Vagina (tissue), 2 donors: ENCODE measurements around the gene DENND5A.

Source experiments
- POLR2A ChIP-seq, 2 donors: fragments of 450-650 bp; IDR thresholded peaks; one replicate each; pipeline ENCODE4 v1.6.1; 2017; ENCODE audit warnings: antibody characterized with exemption in 2 of 2, mild to moderate bottlenecking in 2 of 2, moderate library complexity in 2 of 2
- POLR2AphosphoS5 ChIP-seq, 2 donors: sonication (generic); formaldehyde crosslinking; IDR thresholded peaks; one replicate each; pipeline ENCODE4 v1.9.0; 2017; ENCODE audit warnings: antibody characterized with exemption in 2 of 2, mild to moderate bottlenecking in 2 of 2, low read depth in 1 of 2; ENCODE audit not compliant: insufficient read depth in 1 of 2
- TF ChIP-seq, protein P1 (sequence below), 3 experiments: fragments of 450-650 bp in 2 of 3; fragments of 200-600 bp in 1 of 3; sonication (generic) in 1 of 3; IDR thresholded peaks; one replicate each; pipeline ENCODE4 v1.5.1; 2017 to 2019; ENCODE audit warnings: antibody characterized with exemption in 3 of 3, mild to moderate bottlenecking in 2 of 3, moderate library complexity in 2 of 3

DNA sequence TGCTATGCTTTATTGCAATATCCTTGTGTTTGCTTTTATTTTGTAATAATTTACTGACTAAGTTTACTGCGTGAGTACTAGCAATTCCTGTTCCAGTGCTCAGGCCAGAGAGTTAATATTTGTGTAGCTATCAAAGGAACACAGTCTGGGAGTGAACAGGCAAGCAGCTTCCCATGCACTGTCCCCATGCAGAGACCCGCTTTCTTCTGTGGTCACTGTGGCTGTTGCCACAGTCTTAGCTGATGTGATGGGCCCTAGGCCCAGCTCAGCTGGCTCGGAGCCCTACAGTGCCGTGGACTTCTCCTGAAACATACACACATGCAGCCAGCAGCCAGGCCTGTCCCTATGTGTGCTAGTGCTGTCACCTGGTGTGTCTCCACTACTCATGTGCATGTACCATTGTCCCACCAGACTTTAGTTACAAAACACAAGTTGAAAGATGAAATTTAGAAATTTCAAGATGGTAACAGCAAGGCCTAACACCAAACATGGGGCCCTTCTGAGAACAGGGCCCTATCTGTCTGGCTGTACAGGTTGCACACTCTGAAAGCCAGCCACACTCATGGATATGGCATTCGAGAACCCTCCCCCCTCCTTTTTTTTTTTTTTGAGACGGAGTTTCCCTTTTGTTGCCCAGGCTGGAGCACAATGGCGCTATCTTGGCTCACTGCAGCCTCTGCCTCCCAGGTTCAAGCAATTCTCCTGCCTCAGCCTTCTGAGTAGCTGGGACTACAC lies 161.4 kb downstream of the DENND5A start:
- TF ChIP-seq POLR2A (IDR thresholded peaks at IDR 0.05) (no peak), POLR2AphosphoS5 (IDR thresholded peaks at IDR 0.05; ENCODE audit: insufficient read depth in 1 of 2, low read depth in 1 of 2) (no peak)
- TF ChIP-seq, protein P1, sequence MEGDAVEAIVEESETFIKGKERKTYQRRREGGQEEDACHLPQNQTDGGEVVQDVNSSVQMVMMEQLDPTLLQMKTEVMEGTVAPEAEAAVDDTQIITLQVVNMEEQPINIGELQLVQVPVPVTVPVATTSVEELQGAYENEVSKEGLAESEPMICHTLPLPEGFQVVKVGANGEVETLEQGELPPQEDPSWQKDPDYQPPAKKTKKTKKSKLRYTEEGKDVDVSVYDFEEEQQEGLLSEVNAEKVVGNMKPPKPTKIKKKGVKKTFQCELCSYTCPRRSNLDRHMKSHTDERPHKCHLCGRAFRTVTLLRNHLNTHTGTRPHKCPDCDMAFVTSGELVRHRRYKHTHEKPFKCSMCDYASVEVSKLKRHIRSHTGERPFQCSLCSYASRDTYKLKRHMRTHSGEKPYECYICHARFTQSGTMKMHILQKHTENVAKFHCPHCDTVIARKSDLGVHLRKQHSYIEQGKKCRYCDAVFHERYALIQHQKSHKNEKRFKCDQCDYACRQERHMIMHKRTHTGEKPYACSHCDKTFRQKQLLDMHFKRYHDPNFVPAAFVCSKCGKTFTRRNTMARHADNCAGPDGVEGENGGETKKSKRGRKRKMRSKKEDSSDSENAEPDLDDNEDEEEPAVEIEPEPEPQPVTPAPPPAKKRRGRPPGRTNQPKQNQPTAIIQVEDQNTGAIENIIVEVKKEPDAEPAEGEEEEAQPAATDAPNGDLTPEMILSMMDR (IDR thresholded peaks at IDR 0.05), result no peak
